Chondrocyte (in vitro differentiated cells): Measurements from ENCODE around the gene PHACTR4. TPM values are rescaled to one million over a fixed set of nuclear protein-coding genes. Genes with fewer than 3 reads are reported as not detected.
"Not testable (repeated sequence)": the region's sequence is repeated elsewhere in the genome, so short reads cannot be mapped to it uniquely, and the experiment has no call there.

Experiments
- DNase-seq: peaks from one replicate; pipeline ENCODE4 v3.0.0; 2021; ENCODE audit warnings: mixed read lengths, low spot score
- H3K27ac Mint-ChIP-seq: one replicate; pipeline ENCODE4 v1.8.0; 2021; ENCODE audit warnings: mild to moderate bottlenecking, moderate library complexity, mixed read lengths; ENCODE audit not compliant: unreplicated experiment
- H3K27me3 Mint-ChIP-seq: 2 replicates; pipeline ENCODE4 v1.8.0; 2021; ENCODE audit warnings: low read depth, mixed read lengths
- H3K36me3 Mint-ChIP-seq: 2 replicates; pipeline ENCODE4 v1.8.0; 2021; ENCODE audit warnings: low read depth, mixed read lengths
- H3K4me1 Mint-ChIP-seq: 2 replicates; pipeline ENCODE4 v1.8.0; 2021; ENCODE audit warnings: low read depth, mild to moderate bottlenecking, mixed read lengths
- H3K4me3 Mint-ChIP-seq: one replicate; pipeline ENCODE4 v1.8.0; 2021; ENCODE audit warnings: mild to moderate bottlenecking, moderate library complexity, mixed read lengths; ENCODE audit not compliant: unreplicated experiment
- H3K9me3 Mint-ChIP-seq: 2 replicates; pipeline ENCODE4 v1.8.0; 2021; ENCODE audit warnings: low read depth, mixed read lengths
- CTCF ChIP-seq: fragments of 200-600 bp; sonication (generic); IDR thresholded peaks from 2 replicates; pipeline ENCODE4 v1.5.0; 2021; ENCODE audit warnings: antibody characterized with exemption, mild to moderate bottlenecking, moderate library complexity
- total RNA-seq: library from RNA; stranded (reverse); gene quantifications from 3 replicates; pipeline ENCODE4 v1.2.1, GENCODE V29; 2021

PHACTR4 gene
- total RNA-seq, 1 donor from 2014 or later, result 39.9 TPM

- H3K36me3 Mint-ChIP-seq, result peaks cover 2% of the 10 kb centered on the region
- no peak for TF ChIP-seq CTCF
- H3K27me3 Mint-ChIP-seq, result no peaks in the 10 kb centered on the region
- no peaks in the 10 kb centered on the region for H3K9me3 Mint-ChIP-seq
- DNase-seq, result no peak
- no peak overlapping the region for H3K4me3 Mint-ChIP-seq
- H3K27ac Mint-ChIP-seq, result peak overlapping the region; percentile 85
- peaks cover 36% of the 10 kb centered on the region for H3K4me1 Mint-ChIP-seq
Measured at GRCh38 chr1:28374297-28374696, 4.8 kb downstream of the PHACTR4 start.

GRCh38 chr1:28375598-28375997 is 6.1 kb downstream of the PHACTR4 start:
- DNase-seq, H3K9me3 Mint-ChIP-seq, H3K36me3 Mint-ChIP-seq, H3K4me3 Mint-ChIP-seq, H3K27me3 Mint-ChIP-seq: not testable (repeated sequence)
- Mint-ChIP-seq H3K27ac (peak overlapping the region; percentile 80), H3K4me1 (peaks cover 32% of the 10 kb centered on the region)

- H3K9me3 Mint-ChIP-seq, H3K27me3 Mint-ChIP-seq, DNase-seq, H3K4me3 Mint-ChIP-seq, H3K36me3 Mint-ChIP-seq: not testable (repeated sequence)
- H3K27ac Mint-ChIP-seq, result peak overlapping the region; percentile 51
- H3K4me1 Mint-ChIP-seq, result peaks cover 28% of the 10 kb centered on the region
Measured at GRCh38 chr1:28376195-28376594, 6.7 kb downstream of the PHACTR4 start.

- H3K27ac Mint-ChIP-seq, result no peak overlapping the region
- no peak for DNase-seq
- H3K9me3 Mint-ChIP-seq, result peaks cover 7% of the 10 kb centered on the region
- no peak overlapping the region for H3K4me3 Mint-ChIP-seq
- H3K4me1 Mint-ChIP-seq, result peaks cover 18% of the 10 kb centered on the region
- no peaks in the 10 kb centered on the region for H3K27me3 Mint-ChIP-seq
- no peak for TF ChIP-seq CTCF
- H3K36me3 Mint-ChIP-seq, result peaks cover 9% of the 10 kb centered on the region
Measured at GRCh38 chr1:28378906-28379305, 9.4 kb downstream of the PHACTR4 start.

GRCh38 chr1:28380394-28380793 is 10.9 kb downstream of the PHACTR4 start:
- no peak for DNase-seq
- Mint-ChIP-seq H3K4me1 (peaks cover 6% of the 10 kb centered on the region), H3K27ac (no peak overlapping the region), H3K4me3 (no peak overlapping the region), H3K36me3 (peaks cover 9% of the 10 kb centered on the region), H3K9me3 (peaks cover 10% of the 10 kb centered on the region), H3K27me3 (no peaks in the 10 kb centered on the region)
- TF ChIP-seq CTCF, result no peak

GRCh38 chr1:28383785-28384184 is 14.2 kb downstream of the PHACTR4 start:
- peaks cover 10% of the 10 kb centered on the region for H3K9me3 Mint-ChIP-seq
- DNase-seq, H3K27ac Mint-ChIP-seq, H3K4me1 Mint-ChIP-seq, H3K27me3 Mint-ChIP-seq, H3K36me3 Mint-ChIP-seq, H3K4me3 Mint-ChIP-seq: not testable (repeated sequence)

- peaks cover 14% of the 10 kb centered on the region for H3K4me1 Mint-ChIP-seq
- no peaks in the 10 kb centered on the region for H3K9me3 Mint-ChIP-seq
- H3K36me3 Mint-ChIP-seq, result peaks cover 1% of the 10 kb centered on the region
- DNase-seq, result no peak
- H3K27ac Mint-ChIP-seq, result peak overlapping the region; percentile 87
- TF ChIP-seq CTCF, result no peak
- H3K27me3 Mint-ChIP-seq, result no peaks in the 10 kb centered on the region
- H3K4me3 Mint-ChIP-seq, result no peak overlapping the region
Measured at GRCh38 chr1:28392027-28392652, 22.6 kb downstream of the PHACTR4 start.
